T-cell (primary cell): Measurements from ENCODE around the gene HOXA3. TPM values are rescaled to one million over a fixed set of nuclear protein-coding genes. Genes with fewer than 3 reads are reported as not detected.

Source experiments
- ATAC-seq, 4 experiments: fragments of 200-7000 bp in 3 of 4; fragments of 150-1000 bp in 1 of 4; cut with Tn5 transposase; replicated peaks in 1 of 4; 1 replicate in 3 of 4; 2 replicates in 1 of 4; pipeline ENCODE4 v1.10.0; 2021; ENCODE audit warnings: moderate library complexity in 3 of 4, mild to moderate bottlenecking in 2 of 4, moderate number of reproducible peaks in 1 of 4
- CTCF ChIA-PET, 2 donors: fragments of 300-600 bp; sonication (Branson Sonifier 250); formaldehyde crosslinking; loops; one replicate each; lab custom pipeline; 2022; ENCODE audit warnings: antibody characterized with exemption in 2 of 2; lab: Charles Lee
- POLR2A ChIA-PET, 2 donors: fragments of 300-600 bp; sonication (Branson Sonifier 250); formaldehyde crosslinking; loops; one replicate each; lab custom pipeline; 2022; ENCODE audit warnings: antibody characterized with exemption in 2 of 2; lab: Charles Lee
- DNase-seq, 35 experiments: peaks; one replicate each; pipeline versions ENCODE4 v3.0.0 to v3.0.0-alpha.2; 2013 to 2023
- H3K27ac ChIP-seq: one replicate; pipeline ENCODE4 v1.5.1; 2013; ENCODE audit warnings: low read length
- H3K27me3 ChIP-seq, 2 experiments: replicated peaks in 1 of 2; 1 replicate in 1 of 2; 2 replicates in 1 of 2; pipeline versions ENCODE4 v1.6.1 to v1.7.0; 2013; ENCODE audit warnings: low read length in 1 of 2, mixed read lengths in 1 of 2; ENCODE audit not compliant: control insufficient read depth in 2 of 2, insufficient read depth in 2 of 2; ENCODE audit errors: extremely low read depth in 1 of 2
- H3K36me3 ChIP-seq, 2 donors: 1 replicate in 1 of 2; 2 replicates in 1 of 2; pipeline versions ENCODE4 v1.6.1 to v1.7.0; 2013; ENCODE audit warnings: low read length in 1 of 2; ENCODE audit not compliant: control insufficient read depth in 2 of 2, insufficient read depth in 1 of 2; ENCODE audit errors: extremely low read depth in 1 of 2
- H3K4me1 ChIP-seq, 2 experiments: 1 replicate in 1 of 2; 2 replicates in 1 of 2; pipeline versions ENCODE4 v1.6.1 to v1.7.0; 2013; ENCODE audit warnings: low read length in 2 of 2, mixed read lengths in 1 of 2; ENCODE audit not compliant: insufficient read depth in 2 of 2, control insufficient read depth in 1 of 2; ENCODE audit errors: extremely low read depth in 1 of 2
- H3K4me3 ChIP-seq, 2 donors: 1 replicate in 1 of 2; 2 replicates in 1 of 2; pipeline versions ENCODE4 v1.5.1 to v1.7.0; 2013; ENCODE audit warnings: mild to moderate bottlenecking in 2 of 2, low read length in 1 of 2, moderate library complexity in 1 of 2; ENCODE audit not compliant: control insufficient read depth in 1 of 2; ENCODE audit errors: extremely low read depth in 1 of 2
- H3K9me3 ChIP-seq: 2 replicates; pipeline ENCODE4 v1.7.0; 2013
- H3K27ac Mint-ChIP-seq, 2 donors: one replicate each; pipeline ENCODE4 v1.8.0; 2020 to 2021; ENCODE audit warnings: mild to moderate bottlenecking in 2 of 2, mixed read lengths in 2 of 2
- H3K27me3 Mint-ChIP-seq, 2 donors: one replicate each; pipeline ENCODE4 v1.8.0; 2021 to 2022; ENCODE audit warnings: mixed read lengths in 2 of 2
- H3K36me3 Mint-ChIP-seq: one replicate; pipeline ENCODE4 v1.8.0; 2021; ENCODE audit warnings: mixed read lengths
- H3K4me1 Mint-ChIP-seq, 3 donors: one replicate each; pipeline ENCODE4 v1.8.0; 2020 to 2022; ENCODE audit warnings: mixed read lengths in 3 of 3, mild to moderate bottlenecking in 1 of 3
- H3K4me3 Mint-ChIP-seq, 3 donors: one replicate each; pipeline ENCODE4 v1.8.0; 2020 to 2022; ENCODE audit warnings: mild to moderate bottlenecking in 3 of 3, mixed read lengths in 3 of 3, moderate library complexity in 3 of 3
- H3K9me3 Mint-ChIP-seq, 3 donors: one replicate each; pipeline ENCODE4 v1.8.0; 2020 to 2022; ENCODE audit warnings: mixed read lengths in 3 of 3
- WGBS: methylation state at CpG from one replicate; pipeline ENCODE4 v1.1.5; 2013; ENCODE audit warnings: missing lambda C conversion rate; ENCODE audit not compliant: insufficient coverage; 5-methylcytosine and 5-hydroxymethylcytosine counted together
- total RNA-seq, 35 experiments: library from RNA in 6 of 35; stranded (reverse) in 6 of 35; fragments of 120-200 nt in 1 of 35; gene quantifications; one replicate each; pipeline versions ENCODE4 v1.2.1 to v1.2.4 and lab custom pipeline; 2013 to 2026

The HOXA3 gene
- total RNA-seq, 5 donors from 2014 or later (not counting 1 experiment from before 2014, with no cell fraction given) = 0.79 to 1.4 TPM; not detected in 3

DNA sequence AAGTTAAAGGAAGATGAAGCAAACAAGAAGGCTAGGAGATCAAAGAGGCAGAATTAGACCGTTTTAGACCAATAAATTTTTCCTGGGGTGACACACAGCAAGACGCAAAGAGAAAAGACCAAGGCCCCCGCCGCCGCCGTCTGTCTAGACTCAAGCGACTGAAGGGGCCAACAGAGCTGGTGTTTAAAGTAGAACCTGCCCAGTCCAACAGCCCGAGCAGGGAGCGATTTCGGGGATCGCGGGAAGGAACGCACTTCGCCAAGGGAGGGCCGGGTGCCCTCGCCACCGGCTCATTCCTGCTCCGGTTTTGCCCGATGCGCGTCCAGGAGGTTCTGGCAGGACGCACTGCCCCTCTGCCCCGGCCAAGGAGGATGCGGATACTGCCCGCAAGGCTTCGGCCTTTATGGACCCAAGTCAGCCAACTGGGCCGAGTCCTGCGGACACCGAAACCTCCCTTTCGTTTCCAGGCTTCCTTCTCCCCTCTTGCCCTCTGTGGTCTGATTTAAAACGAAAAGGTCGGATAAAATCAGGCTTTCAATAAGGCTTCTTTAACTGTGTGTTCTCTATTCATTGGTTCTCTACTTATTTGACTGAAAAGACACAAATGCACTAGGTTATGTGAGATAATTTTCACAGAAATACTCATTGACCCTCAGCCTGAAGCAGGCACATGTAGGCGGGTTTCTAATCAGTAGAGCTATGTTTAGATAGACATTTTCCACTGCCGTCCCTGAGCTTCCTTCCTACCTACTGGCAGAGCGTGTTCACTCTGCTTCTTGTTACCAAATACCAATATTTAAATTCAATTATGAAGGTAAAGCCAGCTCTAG is 6.3 kb upstream of the HOXA3 start:
- Mint-ChIP-seq H3K9me3 (no peaks in the 10 kb centered on the region), H3K36me3 (no peaks in the 10 kb centered on the region), H3K27me3 (peaks cover 60 to 87% of the 10 kb centered on the region in 2 donors), H3K4me3 (peak overlapping the region in 1 of 3 donors; percentile 84), H3K27ac (peak overlapping the region in 1 of 2 donors; percentile 17), H3K4me1 (peaks cover 48 to 53% (median 52%) of the 10 kb centered on the region in 3 donors)
- CTCF ChIA-PET = interaction anchor here (0.5 to 1.5 kb wide), 11 partner anchors 9 to 1266 kb away, joined by 3 to 6 read pairs (median 5); partner anchors contain the start of gene HOXA5 (in 1 of the 2)
- POLR2A ChIA-PET = interaction anchor here in 1 of 2 donors (0.6 kb wide), 1 partner anchor 476 kb away, joined by 3 read pairs; no protein-coding TSS in a partner anchor
- Histone ChIP-seq H3K4me1 (peaks cover 8 to 59% of the 10 kb centered on the region in 2 experiments), H3K27me3 (peaks cover 2 to 90% of the 10 kb centered on the region in 2 experiments), H3K4me3 (no peak overlapping the region), H3K36me3 (no peaks in the 10 kb centered on the region), H3K9me3 (no peaks in the 10 kb centered on the region), H3K27ac (no peak overlapping the region)
- DNase-seq (peak in 3 of 35 experiments; percentile 5 to 17 (median 11)), ATAC-seq (no peak)
- WGBS = 23% methylated on average over 19 of the region's 35 CpGs

DNA sequence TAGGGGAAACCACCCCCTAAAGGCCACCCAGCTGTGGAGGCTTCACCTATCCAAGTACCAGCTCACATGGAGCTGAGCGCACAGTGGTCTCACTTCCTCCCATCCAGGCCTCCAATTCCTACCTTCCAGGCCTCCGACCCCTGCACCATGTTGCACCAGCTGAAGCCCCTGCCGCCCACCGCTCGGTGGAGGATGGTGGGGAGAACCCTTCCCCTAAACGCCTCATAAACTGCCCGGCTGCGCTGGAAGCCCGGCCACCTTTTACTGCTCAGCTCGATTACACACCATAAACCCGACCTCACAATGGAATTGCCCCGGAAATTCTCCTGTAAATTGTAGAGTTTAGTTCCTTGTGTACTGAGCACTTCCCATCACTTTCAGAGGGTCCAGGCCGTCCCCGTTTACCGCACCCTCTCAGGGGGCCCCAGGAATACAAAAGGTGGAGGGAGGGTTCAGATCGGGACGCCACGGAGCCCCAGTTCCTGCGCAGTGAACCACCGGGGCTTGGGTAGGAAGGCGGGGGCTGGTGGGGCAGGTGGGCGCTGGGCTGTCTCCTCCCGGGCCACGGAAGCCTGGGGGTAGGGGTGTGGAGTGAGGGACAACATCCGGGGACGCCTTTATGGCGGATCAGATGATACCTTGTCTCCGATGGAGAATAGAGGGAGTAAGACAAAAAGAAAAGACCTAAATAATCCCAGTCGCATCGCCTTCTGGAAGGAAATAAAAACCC is 5.5 kb upstream of the HOXA3 start:
- no peaks in the 10 kb centered on the region for H3K9me3 Mint-ChIP-seq
- ATAC-seq = no peak
- H3K4me1 Mint-ChIP-seq = peaks cover 48 to 54% (median 53%) of the 10 kb centered on the region in 3 donors
- Histone ChIP-seq H3K36me3 (no peaks in the 10 kb centered on the region), H3K27ac (no peak overlapping the region), H3K9me3 (no peaks in the 10 kb centered on the region), H3K27me3 (peaks cover 2 to 91% of the 10 kb centered on the region in 2 experiments), H3K4me1 (peaks cover 8 to 59% of the 10 kb centered on the region in 2 experiments), H3K4me3 (no peak overlapping the region)
- CTCF ChIA-PET = interaction anchor here (0.5 to 1.5 kb wide), 2 partner anchors 18 to 1265 kb away, joined by 5 read pairs; no protein-coding TSS in a partner anchor
- H3K27ac Mint-ChIP-seq = peak overlapping the region; percentile 16 to 82
- peak overlapping the region in 2 of 3 donors; percentile 0 to 84 for H3K4me3 Mint-ChIP-seq
- peaks cover 60 to 86% of the 10 kb centered on the region in 2 donors for H3K27me3 Mint-ChIP-seq
- POLR2A ChIA-PET = no interaction called here
- no peaks in the 10 kb centered on the region for H3K36me3 Mint-ChIP-seq
- 5% methylated on average over 14 of the region's 30 CpGs for WGBS
- no peak for DNase-seq

DNA sequence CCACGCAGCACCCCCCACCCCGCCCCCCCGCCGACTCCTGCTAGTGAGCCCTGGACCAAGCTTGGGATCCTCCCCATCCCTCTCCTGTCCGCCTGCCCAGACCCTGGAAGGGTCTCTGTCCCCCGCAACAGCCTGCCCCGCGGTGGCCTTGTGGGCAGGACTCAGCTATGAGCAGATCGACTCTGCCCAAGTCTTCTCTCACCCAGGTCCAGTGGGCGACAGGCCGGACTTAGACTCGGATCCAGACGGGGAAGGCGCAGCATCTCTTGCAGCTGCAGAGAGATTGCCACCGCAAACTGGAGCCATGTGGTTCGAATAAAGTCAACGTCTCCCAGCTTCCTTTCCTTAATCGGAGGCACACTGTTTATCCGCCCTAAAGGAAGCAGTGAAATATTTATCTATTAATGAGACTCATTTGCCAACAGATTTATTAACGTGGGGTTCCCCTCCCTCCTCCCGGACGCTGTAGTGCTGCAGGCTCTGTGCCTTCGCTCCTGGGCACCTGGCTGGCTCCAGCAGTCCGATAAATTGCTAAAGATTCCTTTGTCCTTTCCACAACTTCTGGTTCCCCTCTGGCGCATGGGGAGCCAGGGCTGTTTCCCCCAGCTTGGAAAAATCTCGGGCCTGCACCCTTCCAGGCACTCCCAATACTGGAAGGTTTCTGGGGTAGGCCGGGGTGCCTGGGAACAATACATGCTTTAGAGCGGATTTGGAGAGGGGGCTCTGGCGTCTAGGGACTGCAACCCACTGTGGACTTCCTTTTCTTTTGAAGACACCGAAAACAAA is 4.7 kb upstream of the HOXA3 start:
- ATAC-seq (no peak), DNase-seq (no peak)
- Mint-ChIP-seq H3K27ac (peak overlapping the region; percentile 16 to 82), H3K9me3 (no peaks in the 10 kb centered on the region), H3K4me3 (peak overlapping the region in 1 of 3 donors; percentile 84), H3K27me3 (peaks cover 56 to 85% of the 10 kb centered on the region in 2 donors), H3K4me1 (peaks cover 51 to 57% (median 57%) of the 10 kb centered on the region in 3 donors), H3K36me3 (no peaks in the 10 kb centered on the region)
- Histone ChIP-seq H3K4me3 (peak overlapping the region in 1 of 2 donors; percentile 19), H3K4me1 (peaks cover 8 to 66% of the 10 kb centered on the region in 2 experiments), H3K27me3 (peaks cover 2 to 97% of the 10 kb centered on the region in 2 experiments), H3K9me3 (no peaks in the 10 kb centered on the region), H3K36me3 (no peaks in the 10 kb centered on the region), H3K27ac (no peak overlapping the region)
- ChIA-PET CTCF (interaction anchor here in 1 of 2 donors (0.5 to 0.7 kb wide), 3 partner anchors 18 to 1301 kb away, joined by 3 to 5 read pairs (median 3); no protein-coding TSS in a partner anchor), POLR2A (interaction anchor here in 1 of 2 donors (0.5 to 0.8 kb wide), 2 partner anchors 14 to 644 kb away, joined by 3 to 5 read pairs; no protein-coding TSS in a partner anchor)
- 10% methylated on average over 20 of the region's 30 CpGs for WGBS

GRCh38 chr7:27156508-27156898 is 4.1 kb upstream of the HOXA3 start, which contains the start of gene HOXA7:
TSS of gene HOXA7 (minus strand) at chr7:27156675. CDS start at chr7:27156545, 130 bp downstream.
- POLR2A ChIA-PET = interaction anchor here in 1 of 2 donors (0.8 kb wide), 1 partner anchor 14 kb away, joined by 5 read pairs; no protein-coding TSS in a partner anchor
- Histone ChIP-seq H3K27me3 (peaks cover 2 to 97% of the 10 kb centered on the region in 2 experiments), H3K4me3 (peak within 1 kb of the TSS; percentile 17 to 66), H3K9me3 (no peaks in the 10 kb centered on the region), H3K4me1 (peaks cover 11 to 71% of the 10 kb centered on the region in 2 experiments), H3K36me3 (no peaks in the 10 kb centered on the region), H3K27ac (no peak within 1 kb of the TSS)
- H3K27me3 Mint-ChIP-seq = peaks cover 62 to 86% of the 10 kb centered on the region in 2 donors
- WGBS = 4% methylated on average over 24 of the region's 33 CpGs
- no peaks in the 10 kb centered on the region for H3K9me3 Mint-ChIP-seq
- no peak for DNase-seq
- H3K4me3 Mint-ChIP-seq = peak within 1 kb of the TSS; percentile 13 to 84 (median 21)
- H3K36me3 Mint-ChIP-seq = no peaks in the 10 kb centered on the region
- H3K27ac Mint-ChIP-seq = peak within 1 kb of the TSS; percentile 16 to 82
- CTCF ChIA-PET = interaction anchor here in 1 of 2 donors (0.5 to 0.7 kb wide), 3 partner anchors 1012 to 1300 kb away, joined by 3 to 4 read pairs (median 3); no protein-coding TSS in a partner anchor
- no peak for ATAC-seq
- H3K4me1 Mint-ChIP-seq = peaks cover 58 to 64% (median 63%) of the 10 kb centered on the region in 3 donors

- DNase-seq (peak in 1 of 35 experiments; percentile 19), ATAC-seq (peak in 2 of 4 experiments; percentile 18 to 22)
- H3K27ac Mint-ChIP-seq = peak overlapping the region; percentile 11 to 55
- no peaks in the 10 kb centered on the region for H3K36me3 Mint-ChIP-seq
- H3K27me3 Mint-ChIP-seq = peaks cover 65 to 88% of the 10 kb centered on the region in 2 donors
- H3K4me3 Mint-ChIP-seq = peak overlapping the region in 2 of 3 donors; percentile 21 to 84
- WGBS = 3% methylated on average over 60 of the region's 63 CpGs
- H3K9me3 Mint-ChIP-seq = no peaks in the 10 kb centered on the region
- Histone ChIP-seq H3K36me3 (no peaks in the 10 kb centered on the region), H3K4me1 (peaks cover 15 to 71% of the 10 kb centered on the region in 2 experiments), H3K9me3 (no peaks in the 10 kb centered on the region), H3K4me3 (peak overlapping the region; percentile 17 to 66), H3K27ac (no peak overlapping the region), H3K27me3 (peaks cover 2 to 97% of the 10 kb centered on the region in 2 experiments)
- CTCF ChIA-PET = interaction anchor here in 1 of 2 donors (0.5 to 0.6 kb wide), 2 partner anchors 864 to 1066 kb away, joined by 3 to 4 read pairs; no protein-coding TSS in a partner anchor
- POLR2A ChIA-PET = interaction anchor here in 1 of 2 donors (0.6 kb wide), 2 partner anchors 483 to 1302 kb away, joined by 3 read pairs; no protein-coding TSS in a partner anchor
- peaks cover 59 to 69% (median 66%) of the 10 kb centered on the region in 3 donors for H3K4me1 Mint-ChIP-seq
These were observed 3.6 kb upstream of the HOXA3 start for GRCh38 chr7:27155816-27156507.
